Liver (tissue), 9 donors: ENCODE measurements around the gene TFF1. TPM values are rescaled to one million over a fixed set of nuclear protein-coding genes. Genes with fewer than 3 reads are reported as not detected.

ENCODE experiments used
- DNase-seq: peaks from one replicate; pipeline ENCODE4 v3.0.0-alpha.2; 2017; ENCODE audit warnings: low spot score
- H3K27ac ChIP-seq, 2 donors: one replicate each; pipeline ENCODE4 v1.7.0; 2013; ENCODE audit warnings: inconsistent platforms in 2 of 2, low read length in 2 of 2, control low read depth in 1 of 2, low read depth in 1 of 2, mild to moderate bottlenecking in 1 of 2
- H3K27me3 ChIP-seq, 4 donors: one replicate each; pipeline versions ENCODE4 v1.6.1 to v1.7.0; 2013; ENCODE audit warnings: low read length in 3 of 4, inconsistent platforms in 1 of 4, mild to moderate bottlenecking in 1 of 4, moderate library complexity in 1 of 4; ENCODE audit not compliant: control insufficient read depth in 4 of 4, insufficient read depth in 4 of 4
- H3K36me3 ChIP-seq, 4 donors: one replicate each; pipeline versions ENCODE4 v1.6.1 to v1.7.0; 2013; ENCODE audit warnings: low read length in 3 of 4, mild to moderate bottlenecking in 3 of 4, low read depth in 1 of 4, moderate library complexity in 1 of 4; ENCODE audit not compliant: control insufficient read depth in 4 of 4, insufficient read depth in 3 of 4
- H3K4me1 ChIP-seq, 4 donors: one replicate each; pipeline versions ENCODE4 v1.6.1 to v1.7.0; 2013; ENCODE audit warnings: low read length in 3 of 4, mild to moderate bottlenecking in 3 of 4, moderate library complexity in 1 of 4; ENCODE audit not compliant: control insufficient read depth in 4 of 4, insufficient read depth in 4 of 4
- H3K4me3 ChIP-seq, 3 donors: one replicate each; pipeline versions ENCODE4 v1.6.1 to v1.7.0; 2013; ENCODE audit warnings: low read length in 3 of 3, control low read depth in 1 of 3, low read depth in 1 of 3, mild to moderate bottlenecking in 1 of 3
- H3K9ac ChIP-seq, 2 donors: one replicate each; pipeline ENCODE4 v1.7.0; 2013; ENCODE audit warnings: low read length in 2 of 2, mild to moderate bottlenecking in 2 of 2, moderate library complexity in 2 of 2, control low read depth in 1 of 2, low read depth in 1 of 2
- H3K9me3 ChIP-seq, 4 donors: one replicate each; pipeline versions ENCODE4 v1.6.1 to v1.7.0; 2013; ENCODE audit warnings: low read length in 3 of 4; ENCODE audit not compliant: control insufficient read depth in 4 of 4
- ATF3 ChIP-seq: IDR thresholded peaks from 2 replicates; pipeline ENCODE4 v1.6.1; 2016; ENCODE audit warnings: antibody characterized with exemption
- EGR1 ChIP-seq, 2 donors: IDR thresholded peaks; 2 replicates each; pipeline ENCODE4 v1.6.1; 2016 to 2018; ENCODE audit warnings: antibody characterized with exemption in 2 of 2, low read depth in 2 of 2
- FOXA1 ChIP-seq: IDR thresholded peaks from 2 replicates; pipeline ENCODE4 v1.6.1; 2016; ENCODE audit warnings: antibody characterized with exemption
- FOXA2 ChIP-seq: IDR thresholded peaks from 2 replicates; pipeline ENCODE4 v1.6.1; 2016; ENCODE audit warnings: antibody characterized with exemption
- HNF4A ChIP-seq, 2 donors: conservative IDR thresholded peaks; 2 replicates each; pipeline ENCODE4 v1.6.1; 2016; ENCODE audit warnings: antibody characterized with exemption in 2 of 2, mild to moderate bottlenecking in 2 of 2
- HNF4G ChIP-seq: IDR thresholded peaks from 2 replicates; pipeline ENCODE4 v1.6.1; 2016; ENCODE audit warnings: antibody characterized with exemption
- JUND ChIP-seq, 2 donors: IDR thresholded peaks; 2 replicates each; pipeline ENCODE4 v1.6.1; 2016; ENCODE audit warnings: antibody characterized with exemption in 2 of 2
- MAX ChIP-seq: IDR thresholded peaks from 2 replicates; pipeline ENCODE4 v1.6.1; 2016; ENCODE audit warnings: antibody characterized with exemption
- NR2F2 ChIP-seq: IDR thresholded peaks from 2 replicates; pipeline ENCODE4 v1.6.1; 2016; ENCODE audit warnings: antibody characterized with exemption
- RAD21 ChIP-seq, 2 donors: IDR thresholded peaks; 2 replicates each; pipeline ENCODE4 v1.6.1; 2016; ENCODE audit warnings: antibody characterized with exemption in 2 of 2, mild to moderate bottlenecking in 2 of 2
- RXRA ChIP-seq, 2 donors: IDR thresholded peaks; 2 replicates each; pipeline ENCODE4 v1.6.1; 2017 to 2018; ENCODE audit warnings: antibody characterized with exemption in 2 of 2, mild to moderate bottlenecking in 1 of 2
- SP1 ChIP-seq: IDR thresholded peaks from 2 replicates; pipeline ENCODE4 v1.6.1; 2018; ENCODE audit warnings: antibody characterized with exemption, mild to moderate bottlenecking
- TAF1 ChIP-seq: conservative IDR thresholded peaks from 2 replicates; pipeline ENCODE4 v1.6.1; 2016; ENCODE audit warnings: antibody characterized with exemption, mild to moderate bottlenecking
- YY1 ChIP-seq: IDR thresholded peaks from 2 replicates; pipeline ENCODE4 v1.6.1; 2016; ENCODE audit warnings: antibody characterized with exemption, mild to moderate bottlenecking
- ZBTB33 ChIP-seq: IDR thresholded peaks from 2 replicates; pipeline ENCODE4 v1.6.1; 2016; ENCODE audit warnings: antibody characterized with exemption
- WGBS: extraction: QIAGEN DNeasy Blood & Tissue Kit; methylation state at CpG from one replicate; pipeline ENCODE4 v1.1.7; 2013; 5-methylcytosine and 5-hydroxymethylcytosine counted together
- polyA plus RNA-seq, 2 donors: library from polyadenylated mRNA; stranded (reverse) in 1 of 2; unstranded in 1 of 2; fragments of 200-250 nt in 1 of 2; fragments of >200 nt in 1 of 2; fragmentation: Nextera tagmentation in 1 of 2; extraction: Ambion mirVana in 1 of 2; gene quantifications; one replicate each; pipeline versions ENCODE4 v1.2.1 to v1.2.3, GENCODE V29; 2013 to 2015
- total RNA-seq, 2 donors: library from RNA; depleted of rRNA; stranded (reverse); fragments of >200 nt; gene quantifications; one replicate each; pipeline ENCODE4 v1.2.3, GENCODE V29; 2014
- TF ChIP-seq, protein P1 (sequence below): fragments of 150-350 bp; IDR thresholded peaks from 2 replicates; pipeline ENCODE4 v1.5.1; 2017; ENCODE audit warnings: improper control_type of control experiment, low read depth, low read length; ENCODE audit not compliant: missing input control
- TF ChIP-seq, protein P2 (sequence below): IDR thresholded peaks from 2 replicates; pipeline ENCODE4 v1.6.1; 2016; ENCODE audit warnings: antibody characterized with exemption, mild to moderate bottlenecking
- donor health status: healthy.
- donor health status: healthy.
- donor health status: healthy.
- donor health status: healthy.
- donor health status: healthy.

Gene TFF1
- total and polyA plus RNA-seq, 4 donors, result not detected

- Histone ChIP-seq H3K4me3 (no peak overlapping the region), H3K27me3 (no peaks in the 10 kb centered on the region), H3K9ac (no peak overlapping the region), H3K4me1 (peaks cover 0 to 12% (median 10%) of the 10 kb centered on the region in 4 donors), H3K36me3 (no peaks in the 10 kb centered on the region), H3K27ac (no peak overlapping the region), H3K9me3 (peaks cover 0 to 5% (median 0%) of the 10 kb centered on the region in 4 donors)
- TF ChIP-seq, protein P1, sequence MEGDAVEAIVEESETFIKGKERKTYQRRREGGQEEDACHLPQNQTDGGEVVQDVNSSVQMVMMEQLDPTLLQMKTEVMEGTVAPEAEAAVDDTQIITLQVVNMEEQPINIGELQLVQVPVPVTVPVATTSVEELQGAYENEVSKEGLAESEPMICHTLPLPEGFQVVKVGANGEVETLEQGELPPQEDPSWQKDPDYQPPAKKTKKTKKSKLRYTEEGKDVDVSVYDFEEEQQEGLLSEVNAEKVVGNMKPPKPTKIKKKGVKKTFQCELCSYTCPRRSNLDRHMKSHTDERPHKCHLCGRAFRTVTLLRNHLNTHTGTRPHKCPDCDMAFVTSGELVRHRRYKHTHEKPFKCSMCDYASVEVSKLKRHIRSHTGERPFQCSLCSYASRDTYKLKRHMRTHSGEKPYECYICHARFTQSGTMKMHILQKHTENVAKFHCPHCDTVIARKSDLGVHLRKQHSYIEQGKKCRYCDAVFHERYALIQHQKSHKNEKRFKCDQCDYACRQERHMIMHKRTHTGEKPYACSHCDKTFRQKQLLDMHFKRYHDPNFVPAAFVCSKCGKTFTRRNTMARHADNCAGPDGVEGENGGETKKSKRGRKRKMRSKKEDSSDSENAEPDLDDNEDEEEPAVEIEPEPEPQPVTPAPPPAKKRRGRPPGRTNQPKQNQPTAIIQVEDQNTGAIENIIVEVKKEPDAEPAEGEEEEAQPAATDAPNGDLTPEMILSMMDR, result no peak
- TF ChIP-seq ZBTB33 (no peak), ATF3 (no peak), EGR1 (IDR thresholded peaks at IDR 0.05; ENCODE audit: low read depth in 2 of 2) (no peak), NR2F2 (no peak), MAX (no peak), TAF1 (no peak), HNF4G (no peak), JUND (IDR thresholded peaks at IDR 0.05) (no peak), SP1 (no peak), YY1 (no peak), HNF4A (conservative IDR thresholded peaks at IDR 0.05) (no peak), FOXA2 (no peak), RXRA (IDR thresholded peaks at IDR 0.05) (no peak), FOXA1 (no peak), RAD21 (IDR thresholded peaks at IDR 0.05) (no peak)
- TF ChIP-seq, protein P2, sequence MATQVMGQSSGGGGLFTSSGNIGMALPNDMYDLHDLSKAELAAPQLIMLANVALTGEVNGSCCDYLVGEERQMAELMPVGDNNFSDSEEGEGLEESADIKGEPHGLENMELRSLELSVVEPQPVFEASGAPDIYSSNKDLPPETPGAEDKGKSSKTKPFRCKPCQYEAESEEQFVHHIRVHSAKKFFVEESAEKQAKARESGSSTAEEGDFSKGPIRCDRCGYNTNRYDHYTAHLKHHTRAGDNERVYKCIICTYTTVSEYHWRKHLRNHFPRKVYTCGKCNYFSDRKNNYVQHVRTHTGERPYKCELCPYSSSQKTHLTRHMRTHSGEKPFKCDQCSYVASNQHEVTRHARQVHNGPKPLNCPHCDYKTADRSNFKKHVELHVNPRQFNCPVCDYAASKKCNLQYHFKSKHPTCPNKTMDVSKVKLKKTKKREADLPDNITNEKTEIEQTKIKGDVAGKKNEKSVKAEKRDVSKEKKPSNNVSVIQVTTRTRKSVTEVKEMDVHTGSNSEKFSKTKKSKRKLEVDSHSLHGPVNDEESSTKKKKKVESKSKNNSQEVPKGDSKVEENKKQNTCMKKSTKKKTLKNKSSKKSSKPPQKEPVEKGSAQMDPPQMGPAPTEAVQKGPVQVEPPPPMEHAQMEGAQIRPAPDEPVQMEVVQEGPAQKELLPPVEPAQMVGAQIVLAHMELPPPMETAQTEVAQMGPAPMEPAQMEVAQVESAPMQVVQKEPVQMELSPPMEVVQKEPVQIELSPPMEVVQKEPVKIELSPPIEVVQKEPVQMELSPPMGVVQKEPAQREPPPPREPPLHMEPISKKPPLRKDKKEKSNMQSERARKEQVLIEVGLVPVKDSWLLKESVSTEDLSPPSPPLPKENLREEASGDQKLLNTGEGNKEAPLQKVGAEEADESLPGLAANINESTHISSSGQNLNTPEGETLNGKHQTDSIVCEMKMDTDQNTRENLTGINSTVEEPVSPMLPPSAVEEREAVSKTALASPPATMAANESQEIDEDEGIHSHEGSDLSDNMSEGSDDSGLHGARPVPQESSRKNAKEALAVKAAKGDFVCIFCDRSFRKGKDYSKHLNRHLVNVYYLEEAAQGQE, result no peak
- no peak for DNase-seq
- WGBS, result 85% methylated on average over 8 of the region's 8 CpGs
Measured at GRCh38 chr21:42384156-42384945, 18.0 kb upstream of the TFF1 start.
